ENCODE results near the gene ITPR1. TPM values are rescaled to one million over a fixed set of nuclear protein-coding genes. Genes with fewer than 3 reads are reported as not detected.

ITPR1 gene
- total RNA-seq, 1 donor from 2014 or later = 6.7 TPM

GRCh38 chr3:4880850-4881249 lies 387.7 kb downstream of the ITPR1 start:
- no peak for FAIRE-seq
- H4K20me1 ChIP-seq (ENCODE audit: insufficient read depth, low read length) = no peaks in the 10 kb centered on the region
- no peak overlapping the region for H3K27ac Mint-ChIP-seq (ENCODE audit: unreplicated experiment)
- H2AFZ ChIP-seq (ENCODE audit: low read depth, low read length) = no peak overlapping the region
- TF ChIP-seq EZH2 (IDR thresholded peaks at IDR 0.05; ENCODE audit: insufficient read depth, low read length) = no peak
- TF ChIP-seq, protein P1, sequence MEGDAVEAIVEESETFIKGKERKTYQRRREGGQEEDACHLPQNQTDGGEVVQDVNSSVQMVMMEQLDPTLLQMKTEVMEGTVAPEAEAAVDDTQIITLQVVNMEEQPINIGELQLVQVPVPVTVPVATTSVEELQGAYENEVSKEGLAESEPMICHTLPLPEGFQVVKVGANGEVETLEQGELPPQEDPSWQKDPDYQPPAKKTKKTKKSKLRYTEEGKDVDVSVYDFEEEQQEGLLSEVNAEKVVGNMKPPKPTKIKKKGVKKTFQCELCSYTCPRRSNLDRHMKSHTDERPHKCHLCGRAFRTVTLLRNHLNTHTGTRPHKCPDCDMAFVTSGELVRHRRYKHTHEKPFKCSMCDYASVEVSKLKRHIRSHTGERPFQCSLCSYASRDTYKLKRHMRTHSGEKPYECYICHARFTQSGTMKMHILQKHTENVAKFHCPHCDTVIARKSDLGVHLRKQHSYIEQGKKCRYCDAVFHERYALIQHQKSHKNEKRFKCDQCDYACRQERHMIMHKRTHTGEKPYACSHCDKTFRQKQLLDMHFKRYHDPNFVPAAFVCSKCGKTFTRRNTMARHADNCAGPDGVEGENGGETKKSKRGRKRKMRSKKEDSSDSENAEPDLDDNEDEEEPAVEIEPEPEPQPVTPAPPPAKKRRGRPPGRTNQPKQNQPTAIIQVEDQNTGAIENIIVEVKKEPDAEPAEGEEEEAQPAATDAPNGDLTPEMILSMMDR (IDR thresholded peaks at IDR 0.05; ENCODE audit: insufficient read depth, low read depth, low read length) = no peak
- H3K9me3 Mint-ChIP-seq (ENCODE audit: unreplicated experiment) = no peaks in the 10 kb centered on the region
- H3K4me3 Mint-ChIP-seq (ENCODE audit: unreplicated experiment) = no peak overlapping the region
- no peak overlapping the region for H3K4me2 ChIP-seq (ENCODE audit: low read length)
- H3K4me3 ChIP-seq (ENCODE audit: insufficient read depth, low read depth, low read length) = no peak overlapping the region
- H3K4me1 Mint-ChIP-seq (ENCODE audit: low read depth, unreplicated experiment) = peaks cover 4% of the 10 kb centered on the region
- no peaks in the 10 kb centered on the region for H3K36me3 ChIP-seq (ENCODE audit: insufficient read depth, low read length)
- H3K36me3 Mint-ChIP-seq (ENCODE audit: low read depth, unreplicated experiment) = no peaks in the 10 kb centered on the region
- no peaks in the 10 kb centered on the region for H3K27me3 Mint-ChIP-seq (ENCODE audit: low read depth, unreplicated experiment)
- no peak overlapping the region for H3K27ac ChIP-seq (ENCODE audit: low read depth, low read length)
- H3K27me3 ChIP-seq (ENCODE audit: insufficient read depth, low read length) = no peaks in the 10 kb centered on the region
- H3K4me1 ChIP-seq (ENCODE audit: insufficient read depth, low read length) = peaks cover 10% of the 10 kb centered on the region
- no peaks in the 10 kb centered on the region for H3K9me3 ChIP-seq (ENCODE audit: insufficient read depth, low read depth, low read length)
- no peak for DNase-seq (ENCODE audit: low read depth)
- H3K79me2 ChIP-seq (ENCODE audit: insufficient read depth, low read length) = no peaks in the 10 kb centered on the region
- no peak overlapping the region for H3K9ac ChIP-seq (ENCODE audit: low read length)

DNA sequence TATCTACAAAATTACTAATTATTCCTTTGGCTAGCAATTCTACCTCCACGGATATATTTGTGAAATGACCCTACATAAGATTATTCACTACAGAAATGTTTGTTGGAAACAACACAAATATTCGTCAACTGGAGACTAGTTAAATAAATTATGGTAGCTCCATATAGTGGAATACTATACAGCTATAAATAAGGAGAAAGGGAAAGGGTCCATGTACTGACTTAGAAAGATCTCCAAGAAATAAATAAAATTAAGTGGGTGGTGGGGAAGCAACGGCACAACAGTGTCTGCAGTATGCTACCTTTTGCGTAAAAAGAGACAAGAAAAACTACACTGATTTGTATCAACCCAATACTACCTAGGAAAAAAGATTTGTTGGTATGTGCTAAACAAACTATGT lies 389.4 kb downstream of the ITPR1 start:
- no peaks in the 10 kb centered on the region for H3K9me3 ChIP-seq (ENCODE audit: insufficient read depth, low read depth, low read length)
- H3K4me3 Mint-ChIP-seq (ENCODE audit: unreplicated experiment) = no peak overlapping the region
- no peak overlapping the region for H3K9ac ChIP-seq (ENCODE audit: low read length)
- FAIRE-seq (no peak), DNase-seq (ENCODE audit: low read depth) (no peak)
- no peaks in the 10 kb centered on the region for H3K9me3 Mint-ChIP-seq (ENCODE audit: unreplicated experiment)
- no peak overlapping the region for H2AFZ ChIP-seq (ENCODE audit: low read depth, low read length)
- no peaks in the 10 kb centered on the region for H3K79me2 ChIP-seq (ENCODE audit: insufficient read depth, low read length)
- no peak overlapping the region for H3K27ac ChIP-seq (ENCODE audit: low read depth, low read length)
- H3K27me3 Mint-ChIP-seq (ENCODE audit: low read depth, unreplicated experiment) = no peaks in the 10 kb centered on the region
- no peak overlapping the region for H3K27ac Mint-ChIP-seq (ENCODE audit: unreplicated experiment)
- H4K20me1 ChIP-seq (ENCODE audit: insufficient read depth, low read length) = no peaks in the 10 kb centered on the region
- no peaks in the 10 kb centered on the region for H3K27me3 ChIP-seq (ENCODE audit: insufficient read depth, low read length)
- H3K36me3 ChIP-seq (ENCODE audit: insufficient read depth, low read length) = no peaks in the 10 kb centered on the region
- TF ChIP-seq, protein P1 (IDR thresholded peaks at IDR 0.05; ENCODE audit: insufficient read depth, low read depth, low read length) = no peak
- TF ChIP-seq EZH2 (IDR thresholded peaks at IDR 0.05; ENCODE audit: insufficient read depth, low read length) = no peak
- H3K4me3 ChIP-seq (ENCODE audit: insufficient read depth, low read depth, low read length) = no peak overlapping the region
- peaks cover 4% of the 10 kb centered on the region for H3K4me1 Mint-ChIP-seq (ENCODE audit: low read depth, unreplicated experiment)
- no peak overlapping the region for H3K4me2 ChIP-seq (ENCODE audit: low read length)
- H3K36me3 Mint-ChIP-seq (ENCODE audit: low read depth, unreplicated experiment) = no peaks in the 10 kb centered on the region
- peaks cover 12% of the 10 kb centered on the region for H3K4me1 ChIP-seq (ENCODE audit: insufficient read depth, low read length)

DNA sequence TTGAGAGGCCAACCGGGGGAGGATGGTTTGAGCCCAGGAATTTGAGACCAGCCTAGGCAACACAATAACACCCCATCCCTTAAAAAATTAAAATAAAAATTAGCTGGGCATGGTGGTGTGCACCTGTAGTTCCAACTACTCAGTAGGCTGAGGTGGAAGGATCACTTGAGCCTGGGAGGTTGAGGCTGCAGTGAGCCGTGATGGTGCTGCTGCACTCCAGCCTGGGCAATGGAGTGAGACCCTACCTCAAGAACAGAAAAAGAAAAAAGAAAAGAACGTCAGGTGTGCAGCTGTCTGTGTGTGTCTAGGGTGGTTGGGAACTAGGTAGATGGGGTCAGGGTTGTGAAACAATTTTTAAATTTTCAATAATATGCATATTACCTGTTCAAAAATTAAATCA lies 389.9 kb downstream of the ITPR1 start:
- no peak overlapping the region for H3K27ac ChIP-seq (ENCODE audit: low read depth, low read length)
- Mint-ChIP-seq H3K27ac (ENCODE audit: unreplicated experiment) (no peak overlapping the region), H3K4me3 (ENCODE audit: unreplicated experiment) (no peak overlapping the region), H3K9me3 (ENCODE audit: unreplicated experiment) (no peaks in the 10 kb centered on the region), H3K36me3 (ENCODE audit: low read depth, unreplicated experiment) (no peaks in the 10 kb centered on the region), H3K27me3 (ENCODE audit: low read depth, unreplicated experiment) (no peaks in the 10 kb centered on the region), H3K4me1 (ENCODE audit: low read depth, unreplicated experiment) (peaks cover 4% of the 10 kb centered on the region)
- no peak overlapping the region for H3K4me2 ChIP-seq (ENCODE audit: low read length)
- no peak for FAIRE-seq
- DNase-seq (ENCODE audit: low read depth) = no peak
- H3K79me2 ChIP-seq (ENCODE audit: insufficient read depth, low read length) = no peaks in the 10 kb centered on the region
- H3K36me3 ChIP-seq (ENCODE audit: insufficient read depth, low read length) = no peaks in the 10 kb centered on the region
- no peaks in the 10 kb centered on the region for H4K20me1 ChIP-seq (ENCODE audit: insufficient read depth, low read length)
- peaks cover 12% of the 10 kb centered on the region for H3K4me1 ChIP-seq (ENCODE audit: insufficient read depth, low read length)
- no peak overlapping the region for H3K9ac ChIP-seq (ENCODE audit: low read length)
- no peak for TF ChIP-seq EZH2 (IDR thresholded peaks at IDR 0.05; ENCODE audit: insufficient read depth, low read length)
- TF ChIP-seq, protein P1 (IDR thresholded peaks at IDR 0.05; ENCODE audit: insufficient read depth, low read depth, low read length) = no peak
- no peaks in the 10 kb centered on the region for H3K27me3 ChIP-seq (ENCODE audit: insufficient read depth, low read length)
- H3K4me3 ChIP-seq (ENCODE audit: insufficient read depth, low read depth, low read length) = no peak overlapping the region
- H3K9me3 ChIP-seq (ENCODE audit: insufficient read depth, low read depth, low read length) = no peaks in the 10 kb centered on the region
- H2AFZ ChIP-seq (ENCODE audit: low read depth, low read length) = no peak overlapping the region
